ENCODE data around the gene NRXN3.

NRXN3 gene

DNA sequence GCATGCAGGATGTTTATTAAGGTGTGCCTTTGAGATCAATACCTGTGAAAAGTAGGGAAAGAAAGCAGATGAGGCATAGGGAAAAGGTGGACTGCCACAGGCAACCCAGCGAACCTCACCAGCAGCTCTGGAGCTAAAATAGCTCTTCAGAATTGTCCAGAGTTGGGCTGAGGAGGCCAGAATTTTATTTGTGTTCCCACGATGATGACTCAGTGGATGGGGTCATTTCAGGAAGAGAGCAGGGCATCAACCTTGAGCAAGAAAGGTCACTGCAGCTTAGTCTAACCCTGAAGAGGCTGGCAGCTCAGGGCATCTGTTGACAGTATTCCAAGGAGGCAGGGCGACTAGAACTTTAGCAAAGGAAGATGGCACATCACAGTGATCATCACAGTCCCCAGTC, 1345.0 kb downstream of the NRXN3 start:
- no peak for DNase-seq

DNA sequence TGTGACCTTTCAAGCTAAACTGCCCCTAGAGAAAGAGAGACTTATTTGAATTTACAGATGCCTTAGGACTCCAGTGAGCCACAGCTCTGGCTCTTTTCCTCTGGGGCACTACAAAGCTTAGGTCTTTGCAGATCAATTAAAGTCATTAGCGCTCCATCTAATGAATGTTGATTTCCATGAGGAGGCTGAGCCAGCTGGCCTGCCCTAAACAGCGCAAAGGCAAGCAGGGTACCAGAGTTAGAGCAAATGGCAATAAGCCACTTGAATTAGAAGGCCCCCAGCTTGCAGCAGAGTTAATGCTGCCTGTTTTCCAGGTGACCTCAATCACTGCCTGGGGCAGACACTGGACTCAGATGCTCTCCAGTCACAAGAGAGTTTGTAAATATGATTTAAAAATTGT, 1345.8 kb downstream of the NRXN3 start:
- DNase-seq = no peak

DNA sequence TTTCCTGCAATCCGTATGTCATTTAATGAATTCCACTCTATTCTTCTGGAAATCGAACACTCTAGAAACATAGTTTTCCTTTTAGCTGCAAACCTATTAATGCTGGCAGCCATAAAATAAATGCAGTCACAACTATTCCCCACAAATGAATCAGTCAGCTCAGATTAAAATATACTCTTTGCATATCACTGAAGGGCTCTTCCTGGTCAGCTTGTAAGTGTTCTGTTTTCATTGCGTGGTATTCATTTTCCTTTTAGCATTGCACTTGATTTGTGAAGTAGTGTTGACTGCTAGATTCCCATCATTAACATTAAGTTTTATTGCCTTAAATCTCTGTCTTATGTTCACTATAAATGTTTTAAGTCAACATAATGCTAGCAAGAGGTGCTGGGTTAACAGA, 1355.2 kb downstream of the NRXN3 start:
- no peak for DNase-seq

DNA sequence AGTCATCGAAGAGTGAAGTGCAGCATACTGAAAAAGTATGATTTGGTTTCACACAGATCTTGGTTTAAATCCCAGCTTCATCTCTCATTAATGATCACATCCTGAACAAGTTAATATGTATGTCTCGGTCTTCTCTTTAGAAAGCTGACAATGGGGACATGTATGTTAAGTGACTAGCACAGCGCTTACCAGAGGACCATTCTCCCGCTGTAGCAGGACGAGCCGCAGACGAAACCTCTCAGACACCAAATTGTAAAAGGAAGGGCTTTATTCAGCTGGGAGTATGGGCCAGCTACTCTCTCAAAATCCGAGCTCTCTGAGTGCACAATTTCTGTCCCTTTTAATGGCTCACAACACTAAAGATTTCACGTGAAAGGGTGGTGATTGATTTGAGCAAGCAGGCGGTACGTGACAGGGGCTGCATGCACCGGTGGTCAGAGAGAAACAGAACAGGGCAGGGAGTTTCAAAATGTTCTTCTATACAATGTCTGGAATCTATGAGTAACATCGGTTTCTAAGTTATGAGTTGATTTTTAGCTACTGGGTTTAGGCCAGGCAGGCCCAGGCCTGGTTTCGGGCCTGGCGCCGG, 1358.7 kb downstream of the NRXN3 start:
- DNase-seq = no peak

DNA sequence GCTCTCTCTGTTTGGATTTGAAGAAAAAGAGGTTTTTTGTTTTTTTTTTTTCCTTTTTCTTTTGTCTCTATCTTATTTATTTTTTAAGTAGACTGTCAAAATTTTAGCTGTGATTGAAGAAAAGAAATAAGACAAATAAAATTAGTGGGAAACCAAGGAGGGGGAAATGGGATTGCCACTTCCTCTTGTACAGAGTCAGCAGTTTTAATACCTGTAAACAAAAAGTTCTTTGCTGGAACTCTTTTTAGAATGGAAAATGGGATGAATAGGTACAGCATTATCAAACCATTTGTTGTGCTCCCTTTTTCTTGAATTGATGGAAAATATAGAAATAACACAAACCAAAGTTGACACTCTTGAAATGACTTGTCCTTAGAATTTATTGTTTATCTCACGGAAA, 1360.4 kb downstream of the NRXN3 start:
- no peak for DNase-seq

DNA sequence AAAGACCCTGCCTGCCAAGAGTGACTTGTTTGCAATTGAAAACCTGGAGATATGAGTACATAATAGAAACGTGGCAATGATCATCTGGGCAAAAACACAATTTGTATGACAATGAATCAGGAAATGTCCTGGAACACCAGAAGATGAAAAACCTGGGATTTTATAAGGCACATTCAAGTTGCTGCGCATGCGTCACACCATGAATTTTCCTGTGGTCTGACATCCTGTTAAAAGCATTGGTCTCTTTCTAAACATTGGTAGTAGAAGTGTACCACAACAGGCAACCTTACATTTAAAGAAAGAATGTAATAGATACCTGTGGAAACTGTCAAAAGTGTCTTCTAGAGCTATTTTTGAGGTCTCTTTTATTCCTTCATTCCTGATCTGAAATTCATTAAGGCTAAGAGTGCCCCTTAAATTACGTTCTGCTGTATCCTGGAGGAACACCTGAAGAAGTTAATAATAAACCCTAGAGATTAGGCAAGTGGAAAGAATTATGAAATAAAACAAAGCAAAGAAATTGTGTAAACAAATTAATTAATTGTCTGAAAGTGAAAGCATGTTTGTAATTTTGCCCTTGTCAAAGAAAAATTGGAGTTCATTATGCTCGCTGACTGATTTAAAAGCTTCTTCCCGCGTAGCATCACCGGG, 1364.7 kb downstream of the NRXN3 start:
- DNase-seq = no peak

DNA sequence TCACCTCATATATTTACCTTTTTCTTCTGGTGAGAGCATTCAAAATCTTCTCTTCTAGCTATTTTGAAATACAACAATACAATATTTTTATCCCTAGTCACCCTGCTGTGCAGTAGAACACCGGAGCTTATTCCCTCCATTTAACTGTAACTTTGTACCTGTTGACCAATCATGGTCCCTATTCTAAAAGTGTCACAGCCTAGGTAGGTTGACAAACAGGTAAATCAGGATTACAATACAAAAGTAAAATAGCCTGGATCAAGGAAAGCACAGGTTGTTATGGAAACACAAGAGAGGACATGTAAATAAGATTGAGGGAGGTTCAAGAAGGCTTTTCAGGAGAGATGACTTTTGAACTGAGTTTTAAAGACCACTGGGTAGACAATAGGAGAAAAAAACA, 1370.2 kb downstream of the NRXN3 start:
- no peak for DNase-seq

DNA sequence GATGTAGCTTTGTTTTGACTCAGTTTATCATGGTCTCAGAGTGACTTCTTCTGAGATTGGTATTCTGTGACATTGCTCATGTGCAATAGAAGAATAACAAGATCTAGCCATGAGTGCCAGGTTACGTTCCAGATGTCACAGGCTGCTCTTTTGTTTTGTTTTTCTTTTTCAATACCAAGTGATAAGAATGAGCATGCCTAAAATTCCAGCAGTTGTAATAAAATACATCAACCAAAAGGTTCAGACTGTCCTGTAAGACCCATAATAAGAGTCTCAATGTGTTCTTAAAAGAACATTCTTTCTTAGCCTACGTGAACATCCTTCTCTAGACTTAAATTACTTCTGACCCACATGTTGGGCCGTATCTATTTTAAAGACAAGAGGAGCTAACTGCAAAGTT, 1371.9 kb downstream of the NRXN3 start:
- DNase-seq = no peak

DNA sequence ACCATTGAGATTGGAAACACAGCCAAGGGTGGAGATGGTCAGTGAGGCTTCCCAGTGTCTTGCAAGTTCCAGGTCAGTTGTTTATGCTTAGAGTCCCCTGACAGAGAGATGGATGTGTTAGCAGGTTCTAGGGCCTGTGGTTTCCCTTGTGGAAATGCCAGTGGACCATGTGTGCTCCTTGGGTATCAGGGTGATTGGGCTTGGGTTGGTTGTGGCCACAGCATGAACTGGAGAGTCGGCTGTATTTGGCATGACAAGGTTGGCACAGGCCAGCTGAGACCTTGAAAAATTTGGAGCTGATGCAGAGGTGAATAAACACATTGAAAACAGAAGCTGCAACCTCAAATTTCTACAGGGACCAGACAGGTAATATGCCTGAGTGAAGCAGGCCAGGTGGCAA, 1373.2 kb downstream of the NRXN3 start:
- no peak for DNase-seq

DNA sequence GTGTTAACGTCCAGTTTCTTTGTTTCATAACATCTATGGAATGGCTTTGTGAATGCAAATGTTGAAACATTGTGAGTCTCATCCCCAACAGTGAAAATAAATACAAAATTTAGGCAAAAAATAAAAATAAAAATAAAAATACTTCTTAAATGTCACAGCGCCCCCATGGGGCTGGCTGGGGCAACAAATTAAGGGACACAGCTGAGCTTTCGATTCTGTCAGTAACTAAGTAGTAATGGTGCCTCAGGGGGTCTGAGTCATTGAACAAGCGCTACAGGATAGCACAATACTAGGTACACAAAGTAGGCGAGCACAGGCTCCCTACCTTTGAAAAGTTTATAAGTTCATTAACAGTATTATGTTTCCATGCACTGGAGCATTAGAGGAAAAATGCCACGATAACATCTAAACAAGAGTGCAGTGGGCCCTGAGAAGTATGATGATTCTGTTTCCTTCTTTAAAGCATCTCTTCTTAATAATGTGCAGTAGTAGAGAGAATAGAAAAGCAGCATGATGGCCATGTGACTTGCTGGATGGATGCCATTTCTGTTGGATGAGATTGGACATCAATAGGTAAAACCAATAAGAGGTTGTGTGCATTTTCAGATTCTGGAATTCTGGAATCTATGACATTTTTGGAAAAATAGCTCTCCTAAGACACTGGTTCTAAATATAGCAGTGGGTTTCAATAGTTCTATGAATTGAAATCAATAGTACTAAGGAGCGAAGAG, 1374.0 kb downstream of the NRXN3 start:
- DNase-seq = no peak

DNA sequence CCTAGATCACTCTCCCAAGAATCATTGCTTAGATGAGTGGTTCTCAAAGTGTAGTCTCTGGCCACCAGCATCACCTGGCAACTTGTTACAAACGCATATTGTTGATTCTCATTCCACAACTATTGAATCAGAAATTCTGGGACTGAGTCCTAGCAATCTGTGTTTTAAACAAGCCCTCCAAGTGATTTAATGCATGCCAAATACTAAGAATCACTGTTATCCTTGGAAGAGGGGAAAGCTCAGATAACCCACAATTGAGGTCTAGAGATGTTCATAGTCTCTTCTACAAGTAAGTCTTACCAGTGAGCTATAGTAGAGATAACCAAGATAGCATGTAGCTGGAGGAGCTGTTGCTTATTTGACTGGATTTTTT, 1374.5 kb downstream of the NRXN3 start:
- no peak for DNase-seq

DNA sequence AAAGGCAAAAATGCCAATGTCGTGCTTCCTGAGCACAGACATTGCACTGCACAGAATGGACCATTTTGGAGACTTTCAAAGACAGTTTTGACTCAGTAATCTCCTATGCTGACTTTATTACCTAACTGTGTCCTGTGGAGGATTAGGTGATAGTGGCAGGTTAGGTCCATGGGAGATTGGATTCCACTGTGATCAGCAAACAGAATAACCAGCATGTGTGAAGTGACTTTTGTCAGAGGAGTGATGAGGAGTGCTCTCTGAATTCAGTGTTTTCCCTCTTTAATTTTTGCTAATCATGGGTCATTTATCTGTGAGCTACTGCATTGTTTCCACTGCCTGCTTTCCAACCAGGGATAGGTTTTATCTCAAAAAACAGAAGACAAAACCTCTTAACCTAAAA, 1378.7 kb downstream of the NRXN3 start:
- no peak for DNase-seq

DNA sequence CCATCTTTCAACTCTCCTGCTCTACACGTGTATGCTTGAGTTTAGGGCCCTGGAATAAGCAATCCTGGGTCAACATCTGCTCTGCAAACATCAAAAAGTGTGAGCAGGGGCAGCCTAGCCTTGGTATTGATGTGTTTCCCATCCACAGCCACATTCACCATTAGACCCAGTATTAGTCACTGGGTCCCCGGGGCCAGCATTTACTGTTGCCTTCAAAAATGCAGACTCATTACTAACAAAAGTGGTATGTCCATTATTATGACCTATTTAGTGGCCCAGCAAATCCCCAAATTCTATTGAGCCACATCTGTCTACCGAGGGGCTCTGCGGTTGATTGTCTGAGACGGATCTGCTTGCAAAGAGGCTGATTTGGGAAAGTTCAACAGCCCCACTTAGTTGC, 1379.3 kb downstream of the NRXN3 start:
- DNase-seq = no peak

DNA sequence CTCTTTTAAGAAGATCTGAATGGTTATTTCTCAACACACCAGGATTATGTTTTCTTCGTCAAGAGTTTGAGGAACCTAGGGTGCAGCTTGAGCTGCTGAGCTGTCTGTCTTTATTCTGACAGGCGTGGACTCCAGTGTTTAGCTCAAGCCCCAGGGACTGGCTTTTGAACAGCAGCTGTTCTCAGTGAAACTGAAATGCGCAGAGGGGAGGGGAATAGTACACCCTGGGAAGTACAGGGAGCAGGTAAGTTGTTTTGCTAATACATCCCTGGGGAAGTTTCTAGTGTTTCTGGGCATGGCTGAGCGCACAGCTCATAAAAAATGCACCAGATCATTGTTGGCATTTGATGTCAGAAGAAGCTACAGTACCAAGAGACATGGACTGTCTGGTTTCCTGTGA, 1381.3 kb downstream of the NRXN3 start:
- DNase-seq = no peak

DNA sequence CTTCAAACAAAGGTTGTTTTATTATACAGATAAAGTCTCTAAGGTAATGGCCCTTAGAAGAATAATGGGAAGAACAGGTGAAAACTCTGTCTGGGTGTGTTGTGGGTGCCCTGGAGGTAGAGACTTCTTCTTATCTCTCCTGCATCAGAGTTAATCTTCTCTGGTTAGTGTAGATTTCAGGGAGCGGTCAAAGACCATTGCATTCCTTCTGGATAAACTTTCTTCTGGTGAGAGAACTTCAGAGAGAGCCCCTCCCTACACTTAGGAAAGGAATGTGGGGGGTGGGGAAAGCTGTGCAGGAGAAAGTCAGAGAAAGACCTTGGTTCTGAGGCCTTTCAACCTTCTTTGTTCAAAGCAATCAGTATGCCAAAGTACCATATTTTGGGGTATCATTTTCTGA, 1382.6 kb downstream of the NRXN3 start:
- no peak for DNase-seq

DNA sequence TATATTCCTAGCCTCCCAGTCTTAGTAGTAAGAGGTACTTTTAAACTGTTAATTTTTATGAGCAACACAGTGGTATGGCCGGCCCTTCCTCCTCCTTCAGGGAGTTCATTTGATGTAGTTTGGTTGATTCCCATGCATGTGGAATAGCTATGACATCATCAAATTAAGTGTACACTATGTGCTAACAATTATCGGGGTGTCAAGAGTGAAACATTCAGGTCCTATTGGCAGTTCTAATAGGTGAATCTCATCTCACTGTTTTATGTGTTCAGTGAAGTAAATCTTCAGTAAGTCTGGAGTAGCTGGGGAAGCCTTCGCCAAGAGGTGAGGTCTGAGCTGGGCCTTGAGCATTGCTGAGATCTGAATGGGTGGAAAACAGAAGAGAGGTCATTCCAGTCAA, 1384.6 kb downstream of the NRXN3 start:
- no peak for DNase-seq

DNA sequence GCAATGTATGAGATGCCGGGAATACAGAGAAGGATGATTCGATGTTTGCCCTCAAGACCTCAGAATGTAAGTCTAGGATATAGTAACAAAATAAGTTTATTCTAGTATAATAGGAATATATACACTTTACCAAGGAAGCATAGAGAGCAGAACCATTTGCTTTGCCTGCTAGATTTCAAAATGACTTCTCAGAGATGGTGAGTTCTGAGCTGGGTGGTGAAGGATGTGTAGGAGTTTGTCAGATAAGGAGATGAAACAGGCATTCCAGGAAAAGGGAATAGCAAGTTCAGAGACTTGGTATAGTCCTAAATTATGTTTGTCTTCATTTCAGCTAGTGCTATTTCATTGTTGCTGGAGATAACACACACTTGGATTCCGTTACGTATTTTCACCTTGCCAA, 1385.3 kb downstream of the NRXN3 start:
- DNase-seq = no peak

DNA sequence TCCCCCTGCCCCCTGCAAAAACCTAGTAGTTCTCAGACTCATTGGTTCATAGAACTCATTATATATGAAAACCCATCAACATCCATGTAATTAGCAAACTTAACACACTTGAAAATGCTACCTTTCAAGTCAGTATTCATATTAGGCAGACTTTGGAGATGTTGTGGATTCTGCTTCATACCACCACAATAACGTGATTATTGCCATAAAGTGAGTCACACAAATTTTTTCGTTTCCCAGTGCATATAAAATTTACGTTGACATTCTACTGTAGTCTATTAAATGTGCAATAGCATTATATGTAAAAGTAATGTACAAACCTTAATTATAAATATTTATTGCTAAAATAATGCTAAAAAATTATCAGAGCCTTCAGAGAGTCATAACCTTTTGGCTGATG, 1387.1 kb downstream of the NRXN3 start:
- DNase-seq = no peak

DNA sequence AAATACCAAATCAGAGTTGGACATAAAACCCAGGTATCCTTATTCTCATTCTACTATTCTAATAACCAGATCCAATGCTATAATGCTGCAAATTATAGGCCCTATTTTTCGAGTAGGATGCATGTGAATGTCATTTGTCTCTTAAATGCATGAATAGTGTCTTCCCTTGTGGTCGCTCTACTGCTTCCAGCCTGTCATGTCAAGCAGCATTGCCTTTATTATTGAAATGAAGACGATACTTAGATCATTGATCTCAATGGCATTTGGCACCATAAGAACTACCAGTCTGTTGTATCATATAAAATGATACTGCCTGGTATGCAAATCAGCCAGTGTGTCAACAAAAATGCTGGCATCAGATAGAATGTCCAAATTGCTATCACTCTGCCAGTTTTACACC, 1392.0 kb downstream of the NRXN3 start:
- DNase-seq = no peak

DNA sequence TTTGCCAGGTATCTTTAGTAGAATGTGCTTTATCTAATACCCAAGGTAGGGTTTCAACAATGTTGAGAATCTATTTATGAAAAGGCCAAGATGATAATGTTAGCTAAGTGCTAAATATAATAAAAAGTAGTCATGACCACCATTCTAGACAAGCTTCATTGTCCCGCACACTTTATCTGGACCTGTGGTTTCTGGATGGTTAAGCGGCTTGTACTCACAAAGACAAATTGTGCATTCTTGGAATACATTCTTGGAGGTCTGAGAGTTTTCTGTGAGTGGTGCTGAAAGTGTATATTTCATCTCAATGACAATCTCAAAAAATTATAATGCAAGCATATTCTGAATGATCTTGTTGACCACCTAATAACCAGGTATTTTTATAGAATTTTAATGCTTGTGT, 1394.2 kb downstream of the NRXN3 start:
- no peak for DNase-seq

DNA sequence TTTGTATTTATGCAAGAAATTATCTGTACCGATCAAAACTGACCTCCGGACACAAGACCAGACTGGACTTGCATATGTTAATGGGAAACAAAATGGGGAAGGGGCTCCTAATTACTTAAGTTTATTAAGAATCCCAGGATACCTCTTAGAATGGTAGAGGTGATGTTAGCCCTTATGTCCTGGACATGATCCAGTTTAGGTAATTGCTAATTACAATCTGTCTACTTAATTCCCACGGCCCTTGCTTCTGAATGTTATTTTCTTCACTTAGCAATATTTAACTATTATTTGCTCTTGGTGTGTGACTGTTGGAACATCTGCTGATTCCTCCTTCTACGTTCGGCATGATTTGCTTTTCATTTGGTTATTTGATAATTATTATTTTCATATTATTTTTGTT, 1397.1 kb downstream of the NRXN3 start:
- no peak for DNase-seq

DNA sequence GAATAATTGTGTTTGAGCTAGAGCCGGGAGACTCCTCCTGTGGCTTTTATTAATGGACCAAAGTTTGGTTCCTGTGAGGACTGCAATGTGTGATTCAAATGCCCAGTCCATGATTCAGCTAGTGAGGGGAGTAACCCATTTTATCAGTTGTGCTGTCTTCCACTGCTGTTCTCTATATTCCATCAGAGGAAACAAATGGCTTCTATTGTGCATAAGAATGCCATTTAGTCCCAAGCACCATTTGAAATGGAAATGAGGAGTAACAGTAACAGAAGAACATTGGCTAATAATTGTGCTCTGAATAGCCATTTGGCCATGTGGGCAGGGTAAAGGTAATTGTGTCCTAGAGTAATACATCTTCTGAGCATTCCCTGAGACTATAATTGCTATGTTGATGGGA, 1398.4 kb downstream of the NRXN3 start:
- DNase-seq = no peak

DNA sequence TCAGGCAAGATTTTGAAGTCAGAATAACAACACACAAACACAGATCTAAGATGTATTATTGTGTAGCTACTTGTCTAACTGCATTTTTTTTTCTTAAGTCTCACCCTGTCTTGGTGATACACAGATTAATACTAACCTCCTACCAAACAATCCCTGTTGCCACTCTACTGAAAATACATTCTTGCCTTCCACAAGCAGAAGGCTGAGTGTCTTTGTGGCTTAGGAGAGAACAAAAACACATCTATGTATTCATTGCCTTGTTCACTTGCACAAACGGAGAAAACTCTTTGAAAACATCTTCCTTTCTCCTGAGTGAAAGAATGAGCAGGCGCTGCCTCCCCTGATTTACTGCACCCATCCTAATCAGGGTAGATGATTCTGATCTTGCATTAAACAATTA, 1398.9 kb downstream of the NRXN3 start:
- DNase-seq = no peak

DNA sequence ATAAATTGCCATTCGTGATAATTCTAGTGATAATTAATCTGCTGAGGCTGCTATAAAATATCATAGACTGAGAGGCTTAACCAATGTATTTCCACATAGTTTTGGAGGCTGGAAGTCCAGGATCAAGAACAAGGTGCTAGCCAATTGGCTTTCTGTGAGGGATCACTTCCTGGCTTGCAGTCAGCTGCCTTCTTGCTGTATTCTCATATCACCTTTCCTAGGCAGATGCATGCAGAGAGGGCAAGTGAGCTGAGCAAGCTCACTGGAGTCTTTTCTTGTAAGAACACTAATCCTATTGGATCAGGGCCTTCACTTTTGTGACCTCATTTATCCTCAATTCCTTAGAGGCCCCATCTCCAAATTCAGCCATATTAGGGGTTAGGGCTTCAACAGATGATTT, 1400.5 kb downstream of the NRXN3 start:
- no peak for DNase-seq

DNA sequence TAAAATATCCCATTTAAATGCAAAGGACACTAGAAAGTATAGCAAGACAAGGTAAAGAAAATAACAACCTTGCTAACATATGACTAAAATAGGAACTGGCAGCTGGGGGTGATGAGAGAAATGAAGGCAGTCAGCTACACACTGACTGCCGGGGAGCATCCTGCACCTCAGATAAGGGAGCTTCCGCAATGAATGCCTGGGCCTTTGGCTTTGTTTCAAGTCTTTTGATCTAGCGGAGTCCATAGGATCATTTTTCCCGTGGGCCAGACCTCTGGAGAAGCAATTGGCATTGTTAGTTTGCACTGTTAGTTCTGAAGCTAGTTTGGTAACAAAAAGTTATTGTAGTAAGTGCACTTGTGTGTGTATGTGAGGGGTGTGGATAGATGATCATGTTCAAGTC, 1401.2 kb downstream of the NRXN3 start:
- no peak for DNase-seq
